Vagina (tissue), 2 donors: ENCODE data around the gene CDK14. TPM values are rescaled to one million over a fixed set of nuclear protein-coding genes. Genes with fewer than 3 reads are reported as not detected.

ENCODE experiments used
- DNase-seq, 2 donors: peaks; one replicate each; pipeline ENCODE4 v3.0.0-alpha.2; 2017; ENCODE audit errors: extremely low spot score in 2 of 2
- H3K27ac ChIP-seq: fragments of 200-600 bp; sonication (generic); one replicate; pipeline ENCODE4 v1.5.1; 2019
- H3K27me3 ChIP-seq: fragments of 200-600 bp; sonication (generic); one replicate; pipeline ENCODE4 v1.5.1; 2019
- H3K36me3 ChIP-seq, 2 donors: fragments of 200-600 bp; sonication (generic); one replicate each; pipeline ENCODE4 v1.5.1; 2017 to 2019
- H3K4me1 ChIP-seq: fragments of 200-600 bp; sonication (generic); one replicate; pipeline ENCODE4 v1.5.1; 2019
- H3K4me3 ChIP-seq, 2 donors: fragments of 200-600 bp; sonication (generic); 1 replicate in 1 of 2; 2 replicates in 1 of 2; pipeline ENCODE4 v1.5.1; 2016 to 2019
- H3K9me3 ChIP-seq: fragments of 200-600 bp; sonication (generic); one replicate; pipeline ENCODE4 v1.5.1; 2019
- POLR2A ChIP-seq, 2 donors: fragments of 450-650 bp; IDR thresholded peaks; one replicate each; pipeline ENCODE4 v1.6.1; 2017; ENCODE audit warnings: antibody characterized with exemption in 2 of 2, mild to moderate bottlenecking in 2 of 2, moderate library complexity in 2 of 2
- POLR2AphosphoS5 ChIP-seq, 2 donors: sonication (generic); formaldehyde crosslinking; IDR thresholded peaks; one replicate each; pipeline ENCODE4 v1.9.0; 2017; ENCODE audit warnings: antibody characterized with exemption in 2 of 2, mild to moderate bottlenecking in 2 of 2, low read depth in 1 of 2; ENCODE audit not compliant: insufficient read depth in 1 of 2
- intact Hi-C: fragments of 100-400 bp; cut with DNase I; formaldehyde crosslinking; loops from one replicate; pipeline ENCODE4 v1.15.1; 2023
- total RNA-seq: library from RNA; depleted of rRNA; stranded (reverse); fragments of >200 nt; gene quantifications from one replicate; pipeline ENCODE4 v1.2.3, GENCODE V29; 2016
- TF ChIP-seq, protein P1 (sequence below), 3 experiments: fragments of 450-650 bp in 2 of 3; fragments of 200-600 bp in 1 of 3; sonication (generic) in 1 of 3; IDR thresholded peaks; one replicate each; pipeline ENCODE4 v1.5.1; 2017 to 2019; ENCODE audit warnings: antibody characterized with exemption in 3 of 3, mild to moderate bottlenecking in 2 of 3, moderate library complexity in 2 of 3

CDK14 gene
- total RNA-seq, 1 donor from 2014 or later = 21.6 TPM

DNA sequence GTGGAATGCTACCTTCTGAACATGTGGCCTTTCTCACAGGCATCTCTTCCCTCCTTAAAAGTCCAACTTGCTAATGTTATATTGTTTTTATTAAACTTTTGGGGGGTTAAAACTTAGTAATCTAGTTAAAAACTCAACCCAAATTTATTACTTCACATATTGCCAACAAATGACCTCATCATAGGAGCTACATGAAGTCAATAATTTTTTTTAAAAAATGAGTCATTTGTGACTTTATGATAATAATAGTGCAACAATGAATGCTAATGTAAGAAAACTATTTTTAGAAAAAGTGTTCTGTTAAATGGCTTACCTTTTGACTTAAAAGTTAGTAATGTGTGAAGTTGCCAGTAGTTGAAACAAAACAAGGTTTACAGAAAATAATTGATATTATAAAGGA lies 342.2 kb downstream of the CDK14 start:
- no peaks in the 10 kb centered on the region for H3K4me1 ChIP-seq
- H3K4me3 ChIP-seq = no peak overlapping the region
- no peaks in the 10 kb centered on the region for H3K36me3 ChIP-seq
- intact Hi-C loops = no loop called here
- no peak overlapping the region for H3K27ac ChIP-seq
- H3K9me3 ChIP-seq = no peaks in the 10 kb centered on the region
- DNase-seq = no peak
- TF ChIP-seq, protein P1, sequence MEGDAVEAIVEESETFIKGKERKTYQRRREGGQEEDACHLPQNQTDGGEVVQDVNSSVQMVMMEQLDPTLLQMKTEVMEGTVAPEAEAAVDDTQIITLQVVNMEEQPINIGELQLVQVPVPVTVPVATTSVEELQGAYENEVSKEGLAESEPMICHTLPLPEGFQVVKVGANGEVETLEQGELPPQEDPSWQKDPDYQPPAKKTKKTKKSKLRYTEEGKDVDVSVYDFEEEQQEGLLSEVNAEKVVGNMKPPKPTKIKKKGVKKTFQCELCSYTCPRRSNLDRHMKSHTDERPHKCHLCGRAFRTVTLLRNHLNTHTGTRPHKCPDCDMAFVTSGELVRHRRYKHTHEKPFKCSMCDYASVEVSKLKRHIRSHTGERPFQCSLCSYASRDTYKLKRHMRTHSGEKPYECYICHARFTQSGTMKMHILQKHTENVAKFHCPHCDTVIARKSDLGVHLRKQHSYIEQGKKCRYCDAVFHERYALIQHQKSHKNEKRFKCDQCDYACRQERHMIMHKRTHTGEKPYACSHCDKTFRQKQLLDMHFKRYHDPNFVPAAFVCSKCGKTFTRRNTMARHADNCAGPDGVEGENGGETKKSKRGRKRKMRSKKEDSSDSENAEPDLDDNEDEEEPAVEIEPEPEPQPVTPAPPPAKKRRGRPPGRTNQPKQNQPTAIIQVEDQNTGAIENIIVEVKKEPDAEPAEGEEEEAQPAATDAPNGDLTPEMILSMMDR (IDR thresholded peaks at IDR 0.05) = no peak
- no peak for TF ChIP-seq POLR2A (IDR thresholded peaks at IDR 0.05)
- no peak for TF ChIP-seq POLR2AphosphoS5 (IDR thresholded peaks at IDR 0.05; ENCODE audit: insufficient read depth in 1 of 2, low read depth in 1 of 2)
- no peaks in the 10 kb centered on the region for H3K27me3 ChIP-seq

DNA sequence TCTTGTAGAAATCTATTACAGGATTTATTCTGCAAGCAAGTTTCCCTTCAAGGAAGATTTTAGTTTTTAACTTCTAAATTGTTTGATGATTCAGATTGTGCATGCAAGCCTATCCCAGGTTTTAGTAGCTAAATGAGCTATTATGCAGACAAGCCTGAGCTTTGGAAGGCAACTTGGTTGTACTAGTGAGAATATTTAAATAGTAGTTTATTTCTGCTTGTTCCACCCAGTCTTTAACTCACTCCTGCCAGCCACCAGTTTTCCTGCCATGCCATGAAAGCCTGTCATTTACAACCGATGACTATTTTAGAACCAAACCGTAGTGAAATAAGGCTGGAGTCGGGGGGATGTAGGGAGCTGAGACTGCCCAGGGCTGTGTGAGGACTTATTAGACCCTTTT lies 343.5 kb downstream of the CDK14 start:
- no peak for TF ChIP-seq POLR2A (IDR thresholded peaks at IDR 0.05)
- no peak for TF ChIP-seq POLR2AphosphoS5 (IDR thresholded peaks at IDR 0.05; ENCODE audit: insufficient read depth in 1 of 2, low read depth in 1 of 2)
- TF ChIP-seq, protein P1 (IDR thresholded peaks at IDR 0.05) = no peak
- Histone ChIP-seq H3K27me3 (no peaks in the 10 kb centered on the region), H3K27ac (no peak overlapping the region), H3K36me3 (no peaks in the 10 kb centered on the region), H3K9me3 (no peaks in the 10 kb centered on the region), H3K4me3 (no peak overlapping the region), H3K4me1 (no peaks in the 10 kb centered on the region)
- intact Hi-C loops = no loop called here
- DNase-seq = no peak

DNA sequence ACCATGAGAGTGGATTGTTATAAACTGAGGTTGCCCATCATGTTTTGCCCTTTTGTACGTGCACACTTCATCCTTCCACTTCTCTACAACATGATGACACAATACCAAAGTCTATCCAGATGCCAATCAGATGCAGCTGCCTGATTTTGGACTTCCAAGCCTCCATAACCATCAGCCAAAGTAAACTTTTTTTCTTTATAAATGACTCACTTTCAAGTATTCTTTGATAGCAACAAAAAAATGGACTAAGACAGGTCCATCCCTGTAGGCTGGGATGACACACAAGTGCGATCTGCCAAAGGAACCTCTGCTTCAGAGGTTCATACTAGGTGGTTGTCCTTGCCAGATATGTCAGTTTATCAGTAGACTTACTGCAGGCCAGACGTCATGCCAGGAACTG lies 347.9 kb downstream of the CDK14 start:
- intact Hi-C loops = no loop called here
- no peak for DNase-seq
- Histone ChIP-seq H3K36me3 (no peaks in the 10 kb centered on the region), H3K27ac (no peak overlapping the region), H3K9me3 (no peaks in the 10 kb centered on the region), H3K4me1 (no peaks in the 10 kb centered on the region), H3K4me3 (no peak overlapping the region), H3K27me3 (no peaks in the 10 kb centered on the region)
- TF ChIP-seq, protein P1 (IDR thresholded peaks at IDR 0.05) = no peak
- TF ChIP-seq POLR2AphosphoS5 (IDR thresholded peaks at IDR 0.05; ENCODE audit: insufficient read depth in 1 of 2, low read depth in 1 of 2) (no peak), POLR2A (IDR thresholded peaks at IDR 0.05) (no peak)

DNA sequence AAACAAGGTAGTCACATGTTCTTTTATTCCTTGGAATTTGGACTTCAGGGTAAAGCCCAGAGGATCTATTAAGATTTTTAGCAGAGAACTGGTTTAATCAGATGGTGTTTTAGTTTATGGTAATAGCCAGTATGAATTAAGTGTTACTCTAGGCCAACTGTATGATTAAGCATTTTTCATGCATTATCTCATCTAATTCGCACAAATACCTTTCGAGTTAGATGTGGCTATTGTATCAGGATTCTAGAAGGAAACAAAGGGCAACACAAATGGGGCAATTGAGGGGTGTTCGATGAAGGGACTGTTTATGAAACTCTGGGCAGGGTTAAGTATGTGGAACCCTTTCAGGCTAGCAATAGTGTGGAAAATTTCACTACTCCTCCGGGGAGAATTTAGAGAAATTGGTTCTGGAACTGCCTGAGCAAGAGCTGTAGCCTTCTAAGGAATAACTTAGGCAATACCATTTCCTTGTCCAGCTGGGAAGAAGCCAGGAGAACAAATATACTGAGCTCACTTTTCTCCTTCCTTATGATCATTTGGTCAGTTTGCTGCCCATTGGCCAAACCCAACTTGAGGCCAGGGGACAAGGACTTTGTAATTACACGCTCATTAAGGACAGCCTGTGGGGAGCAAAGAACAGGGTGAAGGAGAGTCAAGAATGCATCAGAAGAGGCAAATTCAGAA lies 349.1 kb downstream of the CDK14 start:
- H3K4me3 ChIP-seq = no peak overlapping the region
- intact Hi-C loops = no loop called here
- H3K9me3 ChIP-seq = no peaks in the 10 kb centered on the region
- no peaks in the 10 kb centered on the region for H3K36me3 ChIP-seq
- H3K27ac ChIP-seq = no peak overlapping the region
- no peak for DNase-seq
- no peaks in the 10 kb centered on the region for H3K4me1 ChIP-seq
- H3K27me3 ChIP-seq = no peaks in the 10 kb centered on the region
- no peak for TF ChIP-seq POLR2AphosphoS5 (IDR thresholded peaks at IDR 0.05; ENCODE audit: insufficient read depth in 1 of 2, low read depth in 1 of 2)
- TF ChIP-seq, protein P1 (IDR thresholded peaks at IDR 0.05) = no peak
- no peak for TF ChIP-seq POLR2A (IDR thresholded peaks at IDR 0.05)

- intact Hi-C loops = no loop called here
- no peak overlapping the region for H3K27ac ChIP-seq
- no peaks in the 10 kb centered on the region for H3K36me3 ChIP-seq
- H3K4me1 ChIP-seq = no peaks in the 10 kb centered on the region
- TF ChIP-seq POLR2A (IDR thresholded peaks at IDR 0.05) (no peak), POLR2AphosphoS5 (IDR thresholded peaks at IDR 0.05; ENCODE audit: insufficient read depth in 1 of 2, low read depth in 1 of 2) (no peak)
- TF ChIP-seq, protein P1 (IDR thresholded peaks at IDR 0.05) = no peak
- H3K4me3 ChIP-seq = no peak overlapping the region
- DNase-seq = no peak
- no peaks in the 10 kb centered on the region for H3K9me3 ChIP-seq
- H3K27me3 ChIP-seq = no peaks in the 10 kb centered on the region
Measured at GRCh38 chr7:90946730-90947501, 350.8 kb downstream of the CDK14 start.
